Psoas muscle (tissue), 8 donors: ENCODE data around the gene GOLGA6L1. TPM values are rescaled to one million over a fixed set of nuclear protein-coding genes. Genes with fewer than 3 reads are reported as not detected.
"Not testable (repeated sequence)": the region's sequence is repeated elsewhere in the genome, so short reads cannot be mapped to it uniquely, and the experiment has no call there.

Source experiments
- ATAC-seq, 4 donors: fragments of 200-7000 bp; cut with Tn5 transposase; one replicate each; pipeline ENCODE4 v1.9.1; 2020; ENCODE audit warnings: moderate library complexity in 3 of 4, mild to moderate bottlenecking in 2 of 4
- DNase-seq, 2 donors: peaks; one replicate each; pipeline ENCODE4 v3.0.0-alpha.2; 2020
- H3K27ac ChIP-seq: fragments of 200-600 bp; one replicate; pipeline ENCODE4 v1.8.0; 2022
- H3K27me3 ChIP-seq, 3 donors: fragments of 200-600 bp in 1 of 3; one replicate each; pipeline versions ENCODE4 v1.6.1 to v1.8.0; 2013 to 2022; ENCODE audit warnings: low read length in 2 of 3, mild to moderate bottlenecking in 2 of 3, moderate library complexity in 1 of 3; ENCODE audit not compliant: insufficient read depth in 3 of 3
- H3K36me3 ChIP-seq, 2 donors: fragments of 200-600 bp in 1 of 2; one replicate each; pipeline versions ENCODE4 v1.6.1 to v1.8.0; 2013 to 2022; ENCODE audit warnings: low read depth in 1 of 2, mild to moderate bottlenecking in 1 of 2, moderate library complexity in 1 of 2; ENCODE audit not compliant: insufficient read depth in 1 of 2
- H3K4me1 ChIP-seq: fragments of 200-600 bp; one replicate; pipeline ENCODE4 v1.8.0; 2022
- H3K4me3 ChIP-seq: fragments of 200-600 bp; one replicate; pipeline ENCODE4 v1.8.0; 2022; ENCODE audit warnings: mild to moderate bottlenecking
- H3K9me3 ChIP-seq: fragments of 200-600 bp; one replicate; pipeline ENCODE4 v1.8.0; 2022
- WGBS, 3 donors: extraction: QIAGEN DNeasy Blood & Tissue Kit; methylation state at CpG; one replicate each; pipeline versions ENCODE4 v1.1.6 to v1.1.7; 2013; 5-methylcytosine and 5-hydroxymethylcytosine counted together
- intact Hi-C, 2 donors: fragments of 100-400 bp; cut with DNase I; formaldehyde crosslinking; loops; one replicate each; pipeline versions ENCODE4 v1.11.0 to v1.14.2; 2022
- polyA plus RNA-seq, 3 donors: library from polyadenylated mRNA; stranded (reverse); fragments of 200-250 nt; gene quantifications; one replicate each; pipeline ENCODE4 v1.2.3, GENCODE V29; 2013
- total RNA-seq, 4 donors: library from RNA; stranded (reverse); fragmentation: NEBNext Ultra II Directional in 2 of 4; extraction: Animal tissue kit (Norgen Biotek cat#: 25700) in 2 of 4; gene quantifications; one replicate each; pipeline versions ENCODE4 v1.2.1 to v1.2.4, GENCODE V29; 2021 to 2023
- TF ChIP-seq, protein P1 (sequence below): fragments of 200-600 bp; IDR thresholded peaks from one replicate; pipeline ENCODE4 v1.8.0; 2022; ENCODE audit warnings: antibody characterized with exemption
- donor health status: healthy with polysubstance abuse.
- donor health status: DM: no; HTN: no; CAD: no; lungs with moderate emphysema.
- donor health status: Bipolar disorder and iron deficiency.
- donor health status: healthy.
- donor health status: DM: yes; HTN: yes; CAD: no.
- donor health status: DM: no; HTN: no; CAD: no.
- donor health status: DM: no; HTN: no; CAD: no.
- donor health status: DM: yes; HTN: yes; CAD: no.

The GOLGA6L1 gene
- total and polyA plus RNA-seq, 7 donors, result not detected

DNA sequence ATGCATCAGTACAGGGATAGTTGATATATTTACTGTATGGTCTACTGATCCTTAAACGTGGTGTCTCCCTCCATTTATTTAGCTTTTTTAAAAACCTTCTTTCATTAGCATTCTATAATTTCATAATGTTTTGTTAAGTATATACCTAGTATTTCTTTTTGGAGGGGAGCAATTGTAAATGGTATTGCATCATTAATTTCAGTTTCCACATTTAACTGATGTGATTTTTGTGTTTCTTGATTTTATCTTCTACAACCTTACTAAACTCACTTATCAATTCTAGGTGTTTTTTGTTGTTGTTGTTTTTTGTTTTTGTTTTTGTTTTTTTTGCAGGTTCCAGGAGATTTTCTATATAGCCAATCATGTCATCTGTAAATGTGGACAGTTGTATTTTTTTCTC lies 18.4 kb downstream of the GOLGA6L1 start:
- no peak for DNase-seq
- Histone ChIP-seq H3K27ac (no peak overlapping the region), H3K27me3 (no peaks in the 10 kb centered on the region), H3K4me3 (no peak overlapping the region), H3K9me3 (no peaks in the 10 kb centered on the region), H3K4me1 (no peaks in the 10 kb centered on the region), H3K36me3 (no peaks in the 10 kb centered on the region)
- WGBS, 3 donors, result 62 to 79% (median 68%) methylated on average over 1 of the region's 1 CpG
- intact Hi-C loops, result no loop called here
- ATAC-seq, result no peak
- TF ChIP-seq, protein P1, sequence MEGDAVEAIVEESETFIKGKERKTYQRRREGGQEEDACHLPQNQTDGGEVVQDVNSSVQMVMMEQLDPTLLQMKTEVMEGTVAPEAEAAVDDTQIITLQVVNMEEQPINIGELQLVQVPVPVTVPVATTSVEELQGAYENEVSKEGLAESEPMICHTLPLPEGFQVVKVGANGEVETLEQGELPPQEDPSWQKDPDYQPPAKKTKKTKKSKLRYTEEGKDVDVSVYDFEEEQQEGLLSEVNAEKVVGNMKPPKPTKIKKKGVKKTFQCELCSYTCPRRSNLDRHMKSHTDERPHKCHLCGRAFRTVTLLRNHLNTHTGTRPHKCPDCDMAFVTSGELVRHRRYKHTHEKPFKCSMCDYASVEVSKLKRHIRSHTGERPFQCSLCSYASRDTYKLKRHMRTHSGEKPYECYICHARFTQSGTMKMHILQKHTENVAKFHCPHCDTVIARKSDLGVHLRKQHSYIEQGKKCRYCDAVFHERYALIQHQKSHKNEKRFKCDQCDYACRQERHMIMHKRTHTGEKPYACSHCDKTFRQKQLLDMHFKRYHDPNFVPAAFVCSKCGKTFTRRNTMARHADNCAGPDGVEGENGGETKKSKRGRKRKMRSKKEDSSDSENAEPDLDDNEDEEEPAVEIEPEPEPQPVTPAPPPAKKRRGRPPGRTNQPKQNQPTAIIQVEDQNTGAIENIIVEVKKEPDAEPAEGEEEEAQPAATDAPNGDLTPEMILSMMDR, result no peak

DNA sequence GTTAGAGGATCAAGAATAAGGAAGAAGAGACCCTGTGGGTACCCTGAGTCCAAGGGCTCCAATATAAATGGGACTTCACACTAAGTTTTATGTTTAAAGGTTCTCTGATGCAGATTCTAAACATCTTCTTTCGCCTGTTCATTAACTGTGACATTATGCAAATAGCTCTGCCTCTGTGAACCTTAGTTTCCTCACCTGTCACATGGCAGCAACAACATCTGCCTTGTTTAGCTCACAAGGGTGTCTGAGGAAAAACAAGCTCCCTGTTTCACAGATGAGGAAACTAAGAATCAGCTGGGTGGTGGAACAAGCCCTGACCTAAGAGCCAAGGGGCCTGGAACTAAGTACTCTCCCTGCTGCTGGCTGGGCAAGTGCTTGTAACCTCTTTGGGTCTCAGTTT lies 40.8 kb downstream of the GOLGA6L1 start:
- 56 to 74% (median 57%) methylated on average over 1 of the region's 1 CpG for WGBS, 3 donors
- H3K36me3 ChIP-seq, result no peaks in the 10 kb centered on the region
- intact Hi-C loops, result no loop called here

DNA sequence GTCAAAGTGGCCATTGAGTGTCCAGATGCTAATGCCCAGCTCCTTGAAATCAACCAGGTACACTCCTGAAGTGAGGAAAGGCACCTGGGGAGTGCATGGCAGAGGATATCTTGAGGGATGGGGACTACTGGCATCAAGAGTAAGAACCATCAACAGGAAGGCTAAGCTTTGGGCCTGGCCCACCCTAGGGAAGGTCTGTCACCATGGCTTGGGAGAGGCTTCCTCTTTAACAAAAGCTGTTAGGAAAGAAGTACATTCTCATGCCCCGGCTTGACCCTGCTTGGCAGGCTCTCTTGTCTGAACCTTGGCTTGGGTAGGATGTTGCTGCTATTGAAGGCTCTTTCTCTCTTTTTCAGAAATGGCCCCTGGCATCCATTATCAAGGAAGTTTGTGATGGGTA lies 53.5 kb downstream of the GOLGA6L1 start:
- TF ChIP-seq, protein P1, result no peak
- Histone ChIP-seq H3K36me3 (no peaks in the 10 kb centered on the region), H3K9me3 (no peaks in the 10 kb centered on the region), H3K4me1 (no peaks in the 10 kb centered on the region), H3K27ac (no peak overlapping the region), H3K4me3 (no peak overlapping the region), H3K27me3 (peaks cover 0 to 3% (median 0%) of the 10 kb centered on the region in 3 donors)
- intact Hi-C loops, result no loop called here
- DNase-seq, result no peak
- WGBS, 3 donors, result 63 to 80% (median 74%) methylated on average over 1 of the region's 1 CpG
- ATAC-seq, result no peak

More for the DNA sequence above, 40.8 kb downstream of the GOLGA6L1 start:
- TF ChIP-seq, protein P1, result no peak
- DNase-seq (no peak), ATAC-seq (no peak)
- no peak overlapping the region for H3K27ac ChIP-seq
- H3K4me1 ChIP-seq, result no peaks in the 10 kb centered on the region
- no peaks in the 10 kb centered on the region for H3K9me3 ChIP-seq
- no peak overlapping the region for H3K4me3 ChIP-seq
- no peaks in the 10 kb centered on the region for H3K27me3 ChIP-seq

DNA sequence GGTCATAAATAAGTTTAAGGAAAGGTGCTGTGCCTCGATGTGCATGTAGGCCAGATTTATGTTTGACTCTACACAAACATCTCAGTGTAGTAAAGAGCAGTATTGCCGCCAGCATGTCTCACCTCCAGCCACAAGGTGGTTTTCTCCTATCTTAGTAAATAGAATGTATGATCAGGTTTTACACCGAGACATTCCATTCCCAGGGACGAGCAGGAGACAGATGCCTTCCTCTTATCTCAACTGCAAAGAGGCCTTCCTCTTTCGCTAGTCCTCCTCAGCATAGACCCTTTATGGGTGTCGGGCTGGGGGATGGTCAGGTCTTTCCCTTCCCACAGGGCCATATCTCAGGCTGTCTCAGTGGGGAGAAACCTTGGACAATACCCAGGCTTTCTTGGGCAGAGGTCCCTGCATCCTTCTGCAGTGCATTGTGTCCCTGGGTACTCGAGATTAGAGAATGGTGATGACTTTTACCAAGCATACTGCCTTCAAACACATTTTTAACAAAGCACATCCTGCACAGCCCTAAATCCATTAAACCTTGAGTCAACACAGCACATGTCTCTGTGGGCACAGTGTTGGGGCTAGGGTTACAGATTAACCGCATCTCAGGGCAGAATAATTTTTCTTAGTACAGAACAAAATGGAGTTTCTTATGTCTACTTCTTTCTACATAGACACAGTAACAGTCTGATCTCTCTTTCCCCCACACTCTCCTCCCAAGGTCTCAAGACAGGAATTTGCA lies 54.5 kb downstream of the GOLGA6L1 start:
- H3K9me3 ChIP-seq, H3K4me3 ChIP-seq, DNase-seq, H3K27me3 ChIP-seq, ATAC-seq, intact Hi-C loops, H3K4me1 ChIP-seq, H3K27ac ChIP-seq, H3K36me3 ChIP-seq: not testable (repeated sequence)
- 73 to 74% (median 74%) methylated on average over 8 of the region's 8 CpGs for WGBS, 3 donors

DNA sequence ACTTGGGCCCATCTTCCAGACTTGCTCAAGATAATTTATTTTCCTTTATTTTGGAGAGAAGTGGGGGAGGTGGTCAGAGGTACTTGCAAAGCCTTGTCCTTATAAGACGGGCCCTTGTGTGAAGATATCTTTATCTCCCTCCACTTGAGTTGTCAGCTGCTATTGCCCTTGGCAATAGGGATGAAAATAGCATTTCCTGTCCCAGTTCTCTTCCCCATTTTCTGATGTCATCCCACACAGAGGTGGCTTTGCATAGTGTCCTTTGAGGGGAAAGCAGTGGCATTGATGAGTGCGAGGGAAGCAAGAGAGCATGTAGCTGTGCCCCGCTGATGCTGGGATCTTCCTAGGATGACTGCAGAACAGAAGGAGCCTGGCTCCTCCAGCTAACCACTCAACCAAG lies 55.4 kb downstream of the GOLGA6L1 start:
- intact Hi-C loops, result no loop called here
- no peaks in the 10 kb centered on the region for H3K4me1 ChIP-seq
- H3K4me3 ChIP-seq, result no peak overlapping the region
- H3K27ac ChIP-seq, result no peak overlapping the region
- TF ChIP-seq, protein P1, result no peak
- no peaks in the 10 kb centered on the region for H3K36me3 ChIP-seq
- ATAC-seq (no peak), DNase-seq (no peak)
- 67 to 84% (median 79%) methylated on average over 3 of the region's 3 CpGs for WGBS, 3 donors
- H3K27me3 ChIP-seq, result peaks cover 0 to 3% (median 0%) of the 10 kb centered on the region in 3 donors
- H3K9me3 ChIP-seq, result no peaks in the 10 kb centered on the region
